Loucy (cell line): ENCODE results near the gene C7orf57.

Experiments used
- CTCF ChIP-seq: fragments of 200-600 bp; sonication (generic); conservative IDR thresholded peaks from 2 replicates; pipeline ENCODE4 v1.5.1; 2014; ENCODE audit warnings: mild to moderate bottlenecking, antibody characterized with exemption, low read length
- EZH2phosphoT487 ChIP-seq: fragments of 200-600 bp; IDR thresholded peaks from 2 replicates; pipeline ENCODE4 v1.6.1; 2018; ENCODE audit warnings: antibody characterized with exemption, mild to moderate bottlenecking, moderate library complexity, borderline replicate concordance

GRCh38 chr7:48091506-48092433 lies 56.4 kb downstream of the C7orf57 start:
- TF ChIP-seq CTCF, result no peak
- no peak for TF ChIP-seq EZH2phosphoT487
